Mucosa of rectum (tissue), 2 donors: Measurements from ENCODE around the gene GLIS1.

ENCODE experiments used
- H3K27ac ChIP-seq, 2 donors: one replicate each; pipeline ENCODE4 v1.7.0; 2013; ENCODE audit warnings: inconsistent platforms in 2 of 2, low read depth in 2 of 2, low read length in 2 of 2
- H3K27me3 ChIP-seq, 2 donors: one replicate each; pipeline ENCODE4 v1.7.0; 2013; ENCODE audit warnings: low read length in 2 of 2; ENCODE audit not compliant: control insufficient read depth in 2 of 2, insufficient read depth in 2 of 2
- H3K36me3 ChIP-seq, 2 donors: one replicate each; pipeline ENCODE4 v1.7.0; 2013; ENCODE audit warnings: low read length in 2 of 2; ENCODE audit not compliant: control insufficient read depth in 2 of 2, insufficient read depth in 2 of 2
- H3K4me1 ChIP-seq, 2 donors: one replicate each; pipeline ENCODE4 v1.7.0; 2013; ENCODE audit warnings: low read length in 2 of 2, mild to moderate bottlenecking in 1 of 2; ENCODE audit not compliant: control insufficient read depth in 2 of 2, insufficient read depth in 2 of 2
- H3K4me3 ChIP-seq, 2 donors: one replicate each; pipeline ENCODE4 v1.7.0; 2013; ENCODE audit warnings: low read length in 2 of 2
- H3K9ac ChIP-seq, 2 donors: one replicate each; pipeline ENCODE4 v1.7.0; 2013; ENCODE audit warnings: low read length in 2 of 2, low read depth in 1 of 2, mild to moderate bottlenecking in 1 of 2
- H3K9me3 ChIP-seq, 2 donors: one replicate each; pipeline ENCODE4 v1.7.0; 2013; ENCODE audit warnings: low read length in 2 of 2; ENCODE audit not compliant: control insufficient read depth in 2 of 2
- donor health status: healthy.
- donor health status: Normal muscosa, but diverticular disease.

Gene GLIS1

GRCh38 chr1:53460666-53461322, 278.2 kb downstream of the GLIS1 start:
- H3K9me3 ChIP-seq = no peaks in the 10 kb centered on the region
- no peak overlapping the region for H3K9ac ChIP-seq
- H3K36me3 ChIP-seq = no peaks in the 10 kb centered on the region
- no peak overlapping the region for H3K27ac ChIP-seq
- H3K27me3 ChIP-seq = no peaks in the 10 kb centered on the region
- no peaks in the 10 kb centered on the region for H3K4me1 ChIP-seq
- H3K4me3 ChIP-seq = no peak overlapping the region

- H3K4me1 ChIP-seq = no peaks in the 10 kb centered on the region
- no peaks in the 10 kb centered on the region for H3K27me3 ChIP-seq
- H3K9me3 ChIP-seq = no peaks in the 10 kb centered on the region
- H3K9ac ChIP-seq = no peak overlapping the region
- no peaks in the 10 kb centered on the region for H3K36me3 ChIP-seq
- no peak overlapping the region for H3K27ac ChIP-seq
- no peak overlapping the region for H3K4me3 ChIP-seq
Measured at GRCh38 chr1:53460211-53460634, 278.7 kb downstream of the GLIS1 start.

DNA sequence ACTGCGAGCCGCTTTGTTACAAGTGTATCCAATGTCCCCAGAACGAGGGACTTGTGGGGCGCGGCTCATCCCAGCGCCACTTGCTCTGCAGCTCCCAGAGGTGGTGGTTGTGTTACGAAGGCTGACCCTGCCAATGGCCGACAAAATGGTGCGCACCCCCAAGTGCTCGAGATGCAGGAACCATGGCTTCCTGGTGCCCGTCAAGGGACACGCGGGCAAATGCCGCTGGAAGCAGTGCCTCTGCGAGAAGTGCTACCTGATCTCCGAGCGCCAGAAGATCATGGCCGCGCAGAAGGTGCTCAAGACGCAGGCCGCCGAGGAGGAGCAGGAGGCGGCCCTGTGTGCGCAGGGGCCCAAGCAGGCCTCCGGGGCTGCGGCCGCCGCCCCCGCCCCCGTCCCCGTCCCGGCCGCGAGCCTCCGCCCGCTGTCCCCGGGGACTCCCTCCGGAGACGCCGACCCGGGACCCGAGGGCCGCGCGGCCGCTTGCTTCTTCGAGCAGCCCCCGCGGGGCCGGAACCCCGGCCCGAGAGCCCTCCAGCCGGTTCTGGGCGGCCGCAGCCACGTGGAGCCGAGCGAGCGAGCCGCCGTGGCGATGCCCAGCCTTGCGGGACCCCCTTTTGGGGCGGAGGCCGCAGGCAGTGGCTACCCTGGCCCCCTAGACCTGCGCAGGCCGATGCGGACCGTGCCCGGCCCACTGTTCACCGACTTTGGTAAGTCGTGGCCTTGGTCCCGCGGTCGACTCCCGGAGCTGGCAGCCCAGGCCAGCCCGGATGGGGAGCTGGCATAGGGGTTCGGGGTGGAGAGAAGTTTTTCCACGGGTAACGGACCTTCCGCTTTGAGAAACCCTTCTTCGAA, 279.4 kb downstream of the GLIS1 start, which contains the start of gene DMRTB1:
TSS of gene DMRTB1 (plus strand) at position 79 of the 855 bp plus-strand sequence. CDS start at position 134, 55 bp downstream.
- Histone ChIP-seq H3K4me3 (no peak within 1 kb of the TSS), H3K27me3 (no peaks in the 10 kb centered on the region), H3K27ac (no peak within 1 kb of the TSS), H3K36me3 (no peaks in the 10 kb centered on the region), H3K9ac (no peak within 1 kb of the TSS), H3K4me1 (no peaks in the 10 kb centered on the region), H3K9me3 (no peaks in the 10 kb centered on the region)

GRCh38 chr1:53458634-53459033, 280.3 kb downstream of the GLIS1 start:
- no peaks in the 10 kb centered on the region for H3K36me3 ChIP-seq
- no peak overlapping the region for H3K27ac ChIP-seq
- no peaks in the 10 kb centered on the region for H3K4me1 ChIP-seq
- H3K9ac ChIP-seq = no peak overlapping the region
- H3K4me3 ChIP-seq = no peak overlapping the region
- H3K27me3 ChIP-seq = no peaks in the 10 kb centered on the region
- no peaks in the 10 kb centered on the region for H3K9me3 ChIP-seq
